ENCODE data around the gene ARSB.

- TF ChIP-seq, protein P1, sequence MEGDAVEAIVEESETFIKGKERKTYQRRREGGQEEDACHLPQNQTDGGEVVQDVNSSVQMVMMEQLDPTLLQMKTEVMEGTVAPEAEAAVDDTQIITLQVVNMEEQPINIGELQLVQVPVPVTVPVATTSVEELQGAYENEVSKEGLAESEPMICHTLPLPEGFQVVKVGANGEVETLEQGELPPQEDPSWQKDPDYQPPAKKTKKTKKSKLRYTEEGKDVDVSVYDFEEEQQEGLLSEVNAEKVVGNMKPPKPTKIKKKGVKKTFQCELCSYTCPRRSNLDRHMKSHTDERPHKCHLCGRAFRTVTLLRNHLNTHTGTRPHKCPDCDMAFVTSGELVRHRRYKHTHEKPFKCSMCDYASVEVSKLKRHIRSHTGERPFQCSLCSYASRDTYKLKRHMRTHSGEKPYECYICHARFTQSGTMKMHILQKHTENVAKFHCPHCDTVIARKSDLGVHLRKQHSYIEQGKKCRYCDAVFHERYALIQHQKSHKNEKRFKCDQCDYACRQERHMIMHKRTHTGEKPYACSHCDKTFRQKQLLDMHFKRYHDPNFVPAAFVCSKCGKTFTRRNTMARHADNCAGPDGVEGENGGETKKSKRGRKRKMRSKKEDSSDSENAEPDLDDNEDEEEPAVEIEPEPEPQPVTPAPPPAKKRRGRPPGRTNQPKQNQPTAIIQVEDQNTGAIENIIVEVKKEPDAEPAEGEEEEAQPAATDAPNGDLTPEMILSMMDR (IDR thresholded peaks at IDR 0.05) = no peak
- TF ChIP-seq SIN3A (IDR thresholded peaks at IDR 0.05; ENCODE audit: borderline replicate concordance, insufficient read depth, low read depth, low read length) (no peak), POLR2AphosphoS5 (IDR thresholded peaks at IDR 0.05; ENCODE audit: low read depth, low read length) (no peak)
Measured at GRCh38 chr5:78730300-78731094, 254.6 kb downstream of the ARSB start.
